Right lobe of liver (tissue), 6 donors: ENCODE data around the gene TNFRSF11A. TPM values are rescaled to one million over a fixed set of nuclear protein-coding genes. Genes with fewer than 3 reads are reported as not detected.

ENCODE experiments used
- ATAC-seq, 4 donors: fragments of 200-7000 bp; cut with Tn5 transposase; one replicate each; pipeline ENCODE4 v1.9.1; 2020; ENCODE audit warnings: mild to moderate bottlenecking in 4 of 4, moderate library complexity in 4 of 4
- DNase-seq, 3 donors: peaks; one replicate each; pipeline ENCODE4 v3.0.0-alpha.2; 2020
- H3K27ac ChIP-seq, 3 donors: fragments of 200-600 bp; one replicate each; pipeline ENCODE4 v1.8.0; 2022
- H3K27me3 ChIP-seq, 2 donors: fragments of 200-600 bp; one replicate each; pipeline ENCODE4 v1.8.0; 2022
- H3K36me3 ChIP-seq, 4 donors: fragments of 200-600 bp; sonication (generic) in 1 of 4; one replicate each; pipeline versions ENCODE4 v1.5.1 to v1.8.0; 2017 to 2022; ENCODE audit warnings: control low read depth in 1 of 4
- H3K4me1 ChIP-seq, 4 donors: fragments of 200-600 bp; sonication (generic) in 1 of 4; one replicate each; pipeline versions ENCODE4 v1.5.1 to v1.8.0; 2017 to 2022; ENCODE audit warnings: control low read depth in 1 of 4
- H3K4me3 ChIP-seq, 3 donors: fragments of 200-600 bp; one replicate each; pipeline ENCODE4 v1.8.0; 2022
- H3K9me3 ChIP-seq, 4 donors: fragments of 200-600 bp; sonication (generic) in 1 of 4; one replicate each; pipeline versions ENCODE4 v1.5.1 to v1.8.0; 2017 to 2022; ENCODE audit warnings: control low read depth in 1 of 4
- POLR2A ChIP-seq: fragments of 450-650 bp; IDR thresholded peaks from one replicate; pipeline ENCODE4 v1.6.1; 2017; ENCODE audit warnings: antibody characterized with exemption, mild to moderate bottlenecking
- WGBS: methylation state at CpG from one replicate; pipeline ENCODE4 v1.1.6; 2018; ENCODE audit warnings: low coverage, low lambda C conversion rate; ENCODE audit not compliant: insufficient coverage; ENCODE audit errors: missing lambda C conversion rate; 5-methylcytosine and 5-hydroxymethylcytosine counted together
- intact Hi-C, 2 donors: fragments of 100-400 bp; cut with DNase I; formaldehyde crosslinking; loops; one replicate each; pipeline versions ENCODE4 v1.11.2 to v1.14.1; 2022
- total RNA-seq, 6 experiments: library from RNA; depleted of rRNA in 2 of 6; stranded (reverse); fragments of >200 nt in 2 of 6; fragmentation: NEBNext Ultra II Directional in 3 of 6; extraction: Animal tissue kit (Norgen Biotek cat#: 25700) in 3 of 6; gene quantifications; one replicate each; pipeline versions ENCODE4 v1.1.0 to v1.2.4, GENCODE V29; 2016 to 2023
- TF ChIP-seq, protein P1 (sequence below), 4 donors: fragments of 200-600 bp in 3 of 4; fragments of 450-650 bp in 1 of 4; IDR thresholded peaks; one replicate each; pipeline versions ENCODE4 v1.5.1 to v1.8.0; 2016 to 2022; ENCODE audit warnings: antibody characterized with exemption in 4 of 4, mild to moderate bottlenecking in 2 of 4
- donor health status: DM: no; HTN: yes; CAD: no.
- donor health status: DM: no; HTN: no; CAD: no.
- donor health status: DM: no; HTN: no; CAD: no.
- donor health status: DM: no; HTN: yes; CAD: no.
- donor health status: DM: no; HTN: yes; CAD: no.

The TNFRSF11A gene
- total RNA-seq, 6 experiments from 2014 or later, result 0.27 to 2.1 (median 0.81) TPM

- DNase-seq (no peak), ATAC-seq (no peak)
- TF ChIP-seq POLR2A, result no peak
- TF ChIP-seq, protein P1, sequence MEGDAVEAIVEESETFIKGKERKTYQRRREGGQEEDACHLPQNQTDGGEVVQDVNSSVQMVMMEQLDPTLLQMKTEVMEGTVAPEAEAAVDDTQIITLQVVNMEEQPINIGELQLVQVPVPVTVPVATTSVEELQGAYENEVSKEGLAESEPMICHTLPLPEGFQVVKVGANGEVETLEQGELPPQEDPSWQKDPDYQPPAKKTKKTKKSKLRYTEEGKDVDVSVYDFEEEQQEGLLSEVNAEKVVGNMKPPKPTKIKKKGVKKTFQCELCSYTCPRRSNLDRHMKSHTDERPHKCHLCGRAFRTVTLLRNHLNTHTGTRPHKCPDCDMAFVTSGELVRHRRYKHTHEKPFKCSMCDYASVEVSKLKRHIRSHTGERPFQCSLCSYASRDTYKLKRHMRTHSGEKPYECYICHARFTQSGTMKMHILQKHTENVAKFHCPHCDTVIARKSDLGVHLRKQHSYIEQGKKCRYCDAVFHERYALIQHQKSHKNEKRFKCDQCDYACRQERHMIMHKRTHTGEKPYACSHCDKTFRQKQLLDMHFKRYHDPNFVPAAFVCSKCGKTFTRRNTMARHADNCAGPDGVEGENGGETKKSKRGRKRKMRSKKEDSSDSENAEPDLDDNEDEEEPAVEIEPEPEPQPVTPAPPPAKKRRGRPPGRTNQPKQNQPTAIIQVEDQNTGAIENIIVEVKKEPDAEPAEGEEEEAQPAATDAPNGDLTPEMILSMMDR (IDR thresholded peaks at IDR 0.05), result no peak
- Histone ChIP-seq H3K27ac (no peak overlapping the region), H3K4me1 (no peaks in the 10 kb centered on the region), H3K4me3 (no peak overlapping the region), H3K36me3 (no peaks in the 10 kb centered on the region), H3K27me3 (no peaks in the 10 kb centered on the region), H3K9me3 (no peaks in the 10 kb centered on the region)
- intact Hi-C loops, result no loop called here
- 93% methylated on average over 4 of the region's 4 CpGs for WGBS
Observed at GRCh38 chr18:62342884-62343283, 17.8 kb downstream of the TNFRSF11A start.

- ATAC-seq, result no peak
- no peaks in the 10 kb centered on the region for H3K9me3 ChIP-seq
Observed at GRCh38 chr18:62343316-62343715, 18.2 kb downstream of the TNFRSF11A start.

DNA sequence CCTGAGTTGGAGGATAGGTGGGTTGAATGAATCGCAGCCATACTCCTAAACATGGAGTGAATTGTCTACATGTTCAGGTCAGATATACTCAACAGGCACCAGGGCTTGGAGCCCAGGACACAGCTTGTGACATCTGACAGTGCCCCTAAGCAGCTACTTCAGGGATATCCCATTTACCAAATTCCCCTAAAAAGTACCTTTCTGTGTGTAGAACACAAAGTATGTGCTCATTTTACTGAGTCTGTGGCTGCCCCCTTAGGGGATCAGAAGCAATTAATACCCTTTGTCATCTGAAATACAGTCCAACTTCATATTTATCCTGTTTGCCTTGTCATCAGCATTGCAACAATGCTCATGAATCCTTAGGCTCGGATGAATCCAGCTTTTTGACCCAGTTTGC, 20.8 kb downstream of the TNFRSF11A start:
- ATAC-seq (no peak), DNase-seq (no peak)
- Histone ChIP-seq H3K36me3 (no peaks in the 10 kb centered on the region), H3K27ac (no peak overlapping the region), H3K4me3 (no peak overlapping the region), H3K27me3 (no peaks in the 10 kb centered on the region), H3K4me1 (no peaks in the 10 kb centered on the region), H3K9me3 (no peaks in the 10 kb centered on the region)
- intact Hi-C loops, result no loop called here
- WGBS, result 100% methylated on average over 1 of the region's 2 CpGs
- TF ChIP-seq, protein P1 (IDR thresholded peaks at IDR 0.05), result no peak
- no peak for TF ChIP-seq POLR2A

More at GRCh38 chr18:62343316-62343715, 18.2 kb downstream of the TNFRSF11A start:
- no peak overlapping the region for H3K27ac ChIP-seq
- no peak for DNase-seq
- TF ChIP-seq, protein P1 (IDR thresholded peaks at IDR 0.05), result no peak
- no peak for TF ChIP-seq POLR2A
- intact Hi-C loops, result no loop called here
- 89% methylated on average over 8 of the region's 8 CpGs for WGBS
- H3K27me3 ChIP-seq, result no peaks in the 10 kb centered on the region
- H3K36me3 ChIP-seq, result no peaks in the 10 kb centered on the region
- no peak overlapping the region for H3K4me3 ChIP-seq
- no peaks in the 10 kb centered on the region for H3K4me1 ChIP-seq

GRCh38 chr18:62346333-62347088, 21.4 kb downstream of the TNFRSF11A start:
- WGBS, result no CpG with 5 or more reads among the region's 7 CpGs
- Histone ChIP-seq H3K36me3 (no peaks in the 10 kb centered on the region), H3K27me3 (no peaks in the 10 kb centered on the region), H3K4me3 (no peak overlapping the region), H3K4me1 (no peaks in the 10 kb centered on the region), H3K9me3 (no peaks in the 10 kb centered on the region), H3K27ac (no peak overlapping the region)
- DNase-seq (no peak), ATAC-seq (no peak)
- intact Hi-C loops, result no loop called here
- TF ChIP-seq, protein P1 (IDR thresholded peaks at IDR 0.05), result no peak
- TF ChIP-seq POLR2A, result no peak
